Spinal cord (tissue), 10 donors: ENCODE results near the gene RELL1. TPM values are rescaled to one million over a fixed set of nuclear protein-coding genes. Genes with fewer than 3 reads are reported as not detected.
A peak's percentile ranks its signal among the peaks of the same experiment; 100 is the strongest.

Experiments
- DNase-seq, 6 donors: peaks; one replicate each; pipeline versions ENCODE4 v3.0.0 to v3.0.0-alpha.2; 2013 to 2015; ENCODE audit warnings: low spot score in 6 of 6, low read depth in 4 of 6
- H3K27ac ChIP-seq: one replicate; pipeline ENCODE4 v1.5.1; 2013; ENCODE audit warnings: low read depth, low read length, control low read depth
- H3K27me3 ChIP-seq: one replicate; pipeline ENCODE4 v1.6.1; 2013; ENCODE audit warnings: low read length; ENCODE audit not compliant: control insufficient read depth, insufficient read depth
- H3K36me3 ChIP-seq: one replicate; pipeline ENCODE4 v1.6.1; 2013; ENCODE audit warnings: low read length; ENCODE audit not compliant: control insufficient read depth, insufficient read depth
- H3K4me1 ChIP-seq: one replicate; pipeline ENCODE4 v1.6.1; 2013; ENCODE audit warnings: low read length; ENCODE audit not compliant: control insufficient read depth, insufficient read depth
- H3K4me3 ChIP-seq: one replicate; pipeline ENCODE4 v1.5.1; 2013; ENCODE audit warnings: low read depth, low read length, control low read depth
- H3K9me3 ChIP-seq: one replicate; pipeline ENCODE4 v1.6.1; 2013; ENCODE audit warnings: low read length; ENCODE audit not compliant: control insufficient read depth, insufficient read depth
- WGBS: methylation state at CpG from one replicate; pipeline ENCODE4 v1.1.5; 2013; ENCODE audit warnings: missing lambda C conversion rate; ENCODE audit not compliant: insufficient coverage; 5-methylcytosine and 5-hydroxymethylcytosine counted together
- polyA plus RNA-seq, 2 donors: library from polyadenylated mRNA; unstranded; fragments of 120-200 nt; gene quantifications; one replicate each; pipeline ENCODE4 v1.2.1, GENCODE V29; 2013; ENCODE audit not compliant: insufficient read length in 2 of 2
- total RNA-seq, 2 donors: library from RNA; depleted of rRNA in 1 of 2; stranded (reverse); fragments of 120-200 nt in 1 of 2; fragments of >200 nt in 1 of 2; gene quantifications; one replicate each; pipeline versions ENCODE4 v1.2.3 to v1.2.4, GENCODE V29; 2013 to 2014
- donor health status: healthy.

RELL1 gene
- total and polyA plus RNA-seq, 4 donors, result 14.9 to 61.6 (median 32.4) TPM

DNA sequence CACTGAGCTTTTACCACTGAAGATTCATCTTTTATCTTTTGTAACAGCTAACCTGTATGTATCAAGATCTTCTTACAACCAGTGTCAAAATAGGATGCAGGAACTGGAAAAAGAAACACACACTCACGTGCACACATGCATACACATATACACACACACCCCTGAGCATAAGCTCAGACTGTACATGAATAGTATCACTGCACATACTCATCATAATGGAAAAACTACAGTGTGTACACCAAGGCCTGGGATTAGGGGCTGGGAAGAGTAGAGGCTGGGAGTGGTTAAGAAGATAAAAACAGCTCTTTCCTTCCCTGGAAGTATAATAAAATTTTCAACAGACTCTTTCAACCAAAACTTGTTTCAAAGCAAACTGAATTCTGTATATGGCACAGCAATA is 73.4 kb downstream of the RELL1 start:
- WGBS, result no CpG with 5 or more reads among the region's 1 CpG

DNA sequence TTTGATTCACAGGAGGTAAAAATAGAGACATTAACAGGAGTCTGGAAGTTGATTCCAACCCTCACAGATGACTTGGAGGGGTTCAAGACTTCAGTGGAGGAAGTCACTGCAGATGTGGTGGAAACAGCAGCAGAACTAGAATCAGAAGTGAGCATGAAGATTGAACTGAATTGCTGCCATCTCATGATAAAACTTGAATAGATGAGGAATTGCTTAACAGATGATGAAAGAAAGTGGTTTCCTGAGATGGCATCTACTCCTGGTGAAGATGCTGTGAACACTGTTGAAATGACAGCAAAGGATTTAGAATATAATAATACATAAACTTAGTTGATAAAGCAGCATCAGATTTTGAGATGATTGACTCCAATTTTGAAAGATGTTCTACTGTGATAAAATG is 76.5 kb downstream of the RELL1 start:
- DNase-seq, result no peak
- no peaks in the 10 kb centered on the region for H3K36me3 ChIP-seq
- no peaks in the 10 kb centered on the region for H3K4me1 ChIP-seq
- no peaks in the 10 kb centered on the region for H3K27me3 ChIP-seq
- no peak overlapping the region for H3K27ac ChIP-seq
- peaks cover 3% of the 10 kb centered on the region for H3K9me3 ChIP-seq
- H3K4me3 ChIP-seq, result no peak overlapping the region

More for the DNA sequence above, 73.4 kb downstream of the RELL1 start:
- DNase-seq, result no peak
- H3K27ac ChIP-seq, result no peak overlapping the region
- H3K4me1 ChIP-seq, result no peaks in the 10 kb centered on the region
- peaks cover 3% of the 10 kb centered on the region for H3K9me3 ChIP-seq
- no peaks in the 10 kb centered on the region for H3K36me3 ChIP-seq
- H3K27me3 ChIP-seq, result no peaks in the 10 kb centered on the region
- H3K4me3 ChIP-seq, result no peak overlapping the region

DNA sequence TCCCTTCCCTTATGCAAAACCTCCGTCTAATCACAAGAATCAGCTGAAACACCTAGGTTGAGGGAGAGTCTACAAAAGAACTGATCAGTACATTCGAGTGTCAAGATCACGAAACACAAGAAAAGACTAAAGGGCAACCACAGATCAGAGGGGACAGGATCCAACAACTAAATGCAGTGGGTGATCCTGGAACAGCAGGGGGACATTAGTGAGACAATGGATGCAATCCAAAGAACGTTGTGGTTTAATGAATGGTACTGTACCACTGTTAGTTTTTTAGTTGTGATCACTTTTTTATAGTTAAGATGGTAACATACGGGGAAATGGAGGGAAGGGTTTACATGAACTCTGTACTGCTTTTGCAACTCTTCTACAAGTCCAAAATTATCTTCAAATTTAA is 79.2 kb downstream of the RELL1 start:
- no peaks in the 10 kb centered on the region for H3K36me3 ChIP-seq
- DNase-seq, result no peak
- no peak overlapping the region for H3K4me3 ChIP-seq
- WGBS, result 100% methylated on average over 2 of the region's 5 CpGs
- no peaks in the 10 kb centered on the region for H3K27me3 ChIP-seq
- peaks cover 3% of the 10 kb centered on the region for H3K9me3 ChIP-seq
- peaks cover 14% of the 10 kb centered on the region for H3K4me1 ChIP-seq
- no peak overlapping the region for H3K27ac ChIP-seq

DNA sequence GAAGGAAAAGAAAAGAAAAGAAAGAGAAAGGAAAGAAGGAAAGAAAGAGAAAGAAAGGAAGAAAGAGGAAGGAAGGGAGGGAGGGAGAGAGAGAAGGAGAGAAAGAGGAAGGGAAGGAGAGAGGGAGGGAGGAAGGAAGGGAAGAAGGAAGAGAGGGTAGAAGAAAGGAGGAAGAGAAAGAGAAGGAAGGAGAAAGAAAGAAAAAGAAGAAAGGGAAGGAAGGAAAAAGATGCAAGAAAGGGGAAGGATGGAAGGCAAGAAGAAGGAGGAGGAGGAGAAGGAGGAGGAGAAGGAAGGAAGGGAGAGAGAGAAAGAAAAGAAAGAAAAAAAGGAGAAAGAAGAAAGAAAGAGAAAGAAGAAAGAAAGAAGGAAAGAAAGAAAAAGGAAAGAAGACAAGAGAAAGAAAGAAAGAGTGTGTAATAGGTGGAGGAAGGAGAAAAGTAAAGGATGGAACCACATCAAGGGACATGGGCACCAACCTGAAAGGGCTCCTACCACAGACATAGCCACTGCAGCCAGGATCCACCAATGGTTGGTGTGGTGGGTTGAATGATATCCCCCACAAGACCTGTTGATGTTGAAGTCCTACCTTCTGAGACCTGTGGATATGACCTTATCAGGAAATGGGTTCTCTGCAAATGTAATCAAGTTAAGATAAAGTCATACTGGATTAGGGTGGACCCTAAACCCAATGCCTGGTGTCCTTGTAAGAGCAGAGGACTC is 80.2 kb downstream of the RELL1 start:
- Histone ChIP-seq H3K27ac (no peak overlapping the region), H3K4me1 (peaks cover 14% of the 10 kb centered on the region), H3K9me3 (peaks cover 3% of the 10 kb centered on the region), H3K27me3 (no peaks in the 10 kb centered on the region), H3K36me3 (no peaks in the 10 kb centered on the region), H3K4me3 (no peak overlapping the region)
- no peak for DNase-seq

DNA sequence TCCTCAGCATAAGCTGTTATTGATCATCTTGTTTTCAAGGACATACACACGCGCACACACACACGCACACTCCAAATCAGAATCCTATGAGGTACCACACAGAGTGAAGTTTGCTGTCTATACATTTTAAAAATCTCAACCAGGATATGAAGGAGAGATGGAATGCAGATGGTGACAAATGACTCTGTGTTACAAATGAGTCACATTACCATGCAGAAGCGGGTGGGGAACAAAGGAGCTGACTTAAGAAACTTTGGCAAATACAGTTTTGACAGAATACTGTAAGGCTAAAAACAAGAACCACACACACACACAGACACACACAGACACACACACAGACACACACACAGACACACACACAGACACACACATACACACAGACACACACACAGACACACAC is 81.7 kb downstream of the RELL1 start:
- Histone ChIP-seq H3K27me3 (no peaks in the 10 kb centered on the region), H3K27ac (no peak overlapping the region), H3K4me3 (no peak overlapping the region), H3K36me3 (no peaks in the 10 kb centered on the region), H3K4me1 (peaks cover 14% of the 10 kb centered on the region), H3K9me3 (peaks cover 3% of the 10 kb centered on the region)
- no CpG with 5 or more reads among the region's 4 CpGs for WGBS
- DNase-seq, result no peak

DNA sequence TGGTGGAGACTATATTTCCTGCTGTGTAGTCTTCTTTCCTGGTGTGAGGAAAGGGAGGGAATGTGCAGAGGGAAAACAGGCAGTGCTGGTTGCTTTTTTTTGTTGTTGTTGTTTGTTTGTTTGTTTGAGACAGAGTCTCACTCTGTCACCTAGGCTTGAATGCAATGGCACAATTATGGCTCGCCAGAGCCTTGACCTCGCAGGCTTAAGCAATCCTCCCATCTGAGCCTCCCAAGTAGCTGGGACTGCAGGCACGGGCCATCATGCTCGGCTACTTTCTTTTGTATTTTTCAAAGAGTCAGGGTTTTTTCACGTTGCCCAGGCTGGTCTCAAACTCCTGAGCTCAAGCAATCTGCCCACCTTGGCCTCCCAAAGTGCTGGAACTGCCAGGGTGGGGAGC is 82.5 kb downstream of the RELL1 start:
- H3K4me3 ChIP-seq, result no peak overlapping the region
- no peak for DNase-seq
- H3K4me1 ChIP-seq, result peaks cover 14% of the 10 kb centered on the region
- H3K27ac ChIP-seq, result no peak overlapping the region
- H3K27me3 ChIP-seq, result no peaks in the 10 kb centered on the region
- 81% methylated on average over 5 of the region's 5 CpGs for WGBS
- H3K36me3 ChIP-seq, result no peaks in the 10 kb centered on the region
- H3K9me3 ChIP-seq, result no peaks in the 10 kb centered on the region

DNA sequence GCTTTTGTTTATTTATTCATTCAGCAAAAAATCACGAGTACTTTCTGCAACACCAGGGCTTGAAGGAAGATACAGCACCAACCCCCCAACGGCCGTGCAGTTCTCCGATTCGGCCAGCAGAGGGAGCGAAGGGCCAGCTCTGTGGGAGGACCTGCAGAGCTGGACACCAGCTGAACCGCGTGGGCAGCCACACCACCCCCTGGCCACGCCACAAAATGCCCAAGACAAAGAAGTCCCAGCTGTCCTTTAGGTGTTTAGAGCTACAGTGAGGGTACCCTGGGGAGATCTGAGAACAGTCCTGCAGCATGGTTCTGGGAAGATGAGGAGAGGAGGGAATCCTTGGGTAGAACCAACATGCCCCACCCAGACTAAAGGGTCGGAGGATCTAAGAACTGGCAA is 83.1 kb downstream of the RELL1 start:
- peak; percentile 17 to 84 (median 50) for DNase-seq
- Histone ChIP-seq H3K4me3 (no peak overlapping the region), H3K27ac (no peak overlapping the region), H3K36me3 (no peaks in the 10 kb centered on the region), H3K27me3 (no peaks in the 10 kb centered on the region), H3K4me1 (peaks cover 14% of the 10 kb centered on the region), H3K9me3 (no peaks in the 10 kb centered on the region)
- 0% methylated on average over 8 of the region's 10 CpGs for WGBS

DNA sequence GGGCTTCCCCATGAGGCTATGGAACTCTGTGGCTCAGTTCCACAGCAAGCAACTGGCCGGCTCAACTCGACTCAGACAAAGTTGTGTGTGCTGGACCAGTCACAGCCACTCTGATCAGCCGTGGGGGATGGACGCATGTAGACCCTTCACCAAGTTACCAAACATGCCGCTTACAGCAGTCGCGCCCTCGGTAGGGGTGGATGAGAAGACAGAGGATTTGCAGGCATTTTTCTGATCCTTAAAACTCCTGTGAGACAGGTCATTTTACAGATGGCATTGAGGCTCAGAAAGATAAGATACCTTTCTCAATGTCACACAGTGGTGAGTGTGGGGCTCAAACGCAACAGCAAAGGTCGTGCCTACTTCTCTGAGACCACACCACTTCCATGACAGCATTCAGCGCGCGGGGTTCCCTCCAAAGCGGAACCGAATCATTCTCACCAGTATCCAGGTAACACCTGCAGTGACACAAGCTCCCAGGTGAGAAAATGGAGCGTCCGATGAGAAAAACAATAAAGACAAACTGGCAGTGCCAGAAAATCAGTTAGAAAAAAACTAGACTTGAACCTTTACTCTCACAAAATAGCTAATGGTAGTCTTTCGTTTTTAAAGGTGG is 83.6 kb downstream of the RELL1 start:
- 46% methylated on average over 3 of the region's 18 CpGs for WGBS
- Histone ChIP-seq H3K4me3 (no peak overlapping the region), H3K27me3 (no peaks in the 10 kb centered on the region), H3K27ac (no peak overlapping the region), H3K9me3 (no peaks in the 10 kb centered on the region), H3K4me1 (peaks cover 14% of the 10 kb centered on the region), H3K36me3 (no peaks in the 10 kb centered on the region)
- no peak for DNase-seq

DNA sequence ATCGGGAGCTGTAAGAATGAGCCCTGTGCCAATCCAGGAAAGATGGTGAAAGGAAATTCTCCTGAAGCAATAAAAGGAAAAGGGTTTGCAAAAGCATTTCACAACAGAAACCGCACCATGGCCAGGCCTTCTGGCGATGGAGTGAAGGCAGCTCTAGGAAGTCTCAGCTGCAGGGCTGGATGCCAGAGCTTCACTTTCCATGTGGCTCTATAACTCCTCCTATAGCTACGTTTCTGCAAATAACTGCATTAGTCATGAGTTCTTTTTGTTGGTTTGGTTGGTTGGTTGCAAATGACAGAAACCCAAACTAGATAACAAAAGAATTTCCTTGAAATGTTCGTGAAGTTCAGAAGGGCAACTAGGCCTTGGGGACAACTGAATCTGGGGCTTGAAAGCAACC is 84.6 kb downstream of the RELL1 start:
- DNase-seq, result no peak
- H3K4me1 ChIP-seq, result peaks cover 14% of the 10 kb centered on the region
- no peaks in the 10 kb centered on the region for H3K36me3 ChIP-seq
- H3K9me3 ChIP-seq, result no peaks in the 10 kb centered on the region
- no peaks in the 10 kb centered on the region for H3K27me3 ChIP-seq
- 70% methylated on average over 3 of the region's 5 CpGs for WGBS
- H3K27ac ChIP-seq, result no peak overlapping the region
- H3K4me3 ChIP-seq, result no peak overlapping the region

DNA sequence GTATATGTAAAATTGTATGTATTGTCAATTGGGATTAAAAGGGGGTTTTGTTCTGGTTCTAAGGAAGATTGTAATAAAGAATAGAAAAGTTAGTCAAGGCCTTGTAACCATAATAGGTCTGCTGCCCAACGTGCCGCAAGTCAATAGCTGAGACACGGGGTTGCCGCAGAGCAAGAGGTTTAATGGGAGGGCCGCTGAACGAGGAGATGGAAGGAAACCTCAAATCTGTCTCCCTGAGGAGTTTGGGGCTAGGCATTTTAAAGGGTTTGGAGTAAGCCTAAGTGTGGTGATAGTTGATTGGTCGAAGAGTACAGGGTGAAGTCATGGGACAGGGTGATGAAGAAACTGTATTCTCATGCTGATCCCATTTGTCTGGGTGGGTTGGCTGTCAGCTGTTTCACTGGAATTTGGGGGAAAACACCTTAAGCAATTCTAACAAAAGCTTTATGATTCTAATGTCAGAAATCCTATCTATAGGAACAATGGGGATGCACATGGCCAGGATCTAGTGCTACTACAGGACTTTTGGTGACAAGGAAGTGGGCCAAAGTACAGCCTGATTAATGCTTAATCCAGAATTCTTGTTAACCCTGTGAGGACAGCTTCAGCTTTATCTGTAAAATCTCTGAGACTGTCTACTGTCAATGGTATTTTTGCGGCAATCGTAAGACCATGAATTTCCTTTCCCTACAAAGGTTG is 86.9 kb downstream of the RELL1 start:
- no peak for DNase-seq
- H3K27me3 ChIP-seq, result no peaks in the 10 kb centered on the region
- H3K27ac ChIP-seq, result no peak overlapping the region
- 88% methylated on average over 6 of the region's 9 CpGs for WGBS
- H3K9me3 ChIP-seq, result no peaks in the 10 kb centered on the region
- H3K4me1 ChIP-seq, result peaks cover 14% of the 10 kb centered on the region
- H3K36me3 ChIP-seq, result no peaks in the 10 kb centered on the region
- H3K4me3 ChIP-seq, result no peak overlapping the region
